ENCODE measurements around the gene ZNHIT6. TPM values are rescaled to one million over a fixed set of nuclear protein-coding genes. Genes with fewer than 3 reads are reported as not detected.
"Not testable (repeated sequence)": the region's sequence is repeated elsewhere in the genome, so short reads cannot be mapped to it uniquely, and the experiment has no call there.

Gene ZNHIT6
- total RNA-seq, 1 experiment from 2014 or later: 14.3 TPM

- H3K27ac Mint-ChIP-seq: no peak overlapping the region
- no peaks in the 10 kb centered on the region for H3K27me3 Mint-ChIP-seq (ENCODE audit: low read depth)
- ChIA-PET POLR2A (no interaction called here), CTCF (no interaction called here)
- no peak for DNase-seq (ENCODE audit: low spot score)
- peaks cover 13% of the 10 kb centered on the region for H3K4me1 Mint-ChIP-seq
- H3K36me3 Mint-ChIP-seq: peaks cover 37% of the 10 kb centered on the region
- TF ChIP-seq ZMAT4 (CRISPR knock-in tag; IDR thresholded peaks at IDR 0.05): no peak
- no peak for TF ChIP-seq IRF2 (CRISPR knock-in tag; IDR thresholded peaks at IDR 0.05; ENCODE audit: borderline replicate concordance, low read depth)
- no peak for TF ChIP-seq NR2C2 (CRISPR knock-in tag; IDR thresholded peaks at IDR 0.05)
- TF ChIP-seq FOXK1 (CRISPR knock-in tag; IDR thresholded peaks at IDR 0.05): no peak
- no peak for TF ChIP-seq TP53 (CRISPR knock-in tag; IDR thresholded peaks at IDR 0.05)
- TF ChIP-seq SP1 (CRISPR knock-in tag; conservative IDR thresholded peaks at IDR 0.05): no peak
- no peak for TF ChIP-seq ERG (CRISPR knock-in tag; IDR thresholded peaks at IDR 0.05)
- no peak for TF ChIP-seq ZNF532 (CRISPR knock-in tag; IDR thresholded peaks at IDR 0.05; ENCODE audit: borderline replicate concordance)
- TF ChIP-seq ATF1 (CRISPR knock-in tag; IDR thresholded peaks at IDR 0.05): no peak
- TF ChIP-seq USF2 (CRISPR knock-in tag; IDR thresholded peaks at IDR 0.05): no peak
- ATAC-seq: no peak
- no peak overlapping the region for H3K4me3 Mint-ChIP-seq
- H3K9me3 Mint-ChIP-seq: peaks cover 18% of the 10 kb centered on the region
Observed at GRCh38 chr1:85649591-85649990, 58.6 kb downstream of the ZNHIT6 start.

GRCh38 chr1:85641598-85642556, 66.4 kb downstream of the ZNHIT6 start:
- Mint-ChIP-seq H3K4me3 (peak overlapping the region; percentile 60), H3K27ac (peak overlapping the region; percentile 85), H3K36me3 (peaks cover 40% of the 10 kb centered on the region), H3K9me3 (peaks cover 51% of the 10 kb centered on the region)
- peak; percentile 46 for DNase-seq (ENCODE audit: low spot score)
- not testable (repeated sequence) for ATAC-seq; H3K27me3 Mint-ChIP-seq (ENCODE audit: low read depth); H3K4me1 Mint-ChIP-seq
- POLR2A ChIA-PET: interaction anchor here (1.0 kb wide), 1 partner anchor 58 kb away, joined by 6 read pairs; no protein-coding TSS in a partner anchor
- CTCF ChIA-PET: interaction anchor here (0.6 to 1.6 kb wide), 6 partner anchors 15 to 178 kb away, joined by 3 to 4 read pairs (median 3); partner anchors contain the start of gene ZNHIT6

GRCh38 chr1:85639920-85640319, 68.3 kb downstream of the ZNHIT6 start:
- ATAC-seq; H3K4me3 Mint-ChIP-seq; H3K27me3 Mint-ChIP-seq (ENCODE audit: low read depth); H3K27ac Mint-ChIP-seq; CTCF ChIA-PET; POLR2A ChIA-PET; H3K4me1 Mint-ChIP-seq; DNase-seq (ENCODE audit: low spot score): not testable (repeated sequence)
- Mint-ChIP-seq H3K9me3 (peaks cover 57% of the 10 kb centered on the region), H3K36me3 (peaks cover 47% of the 10 kb centered on the region)

GRCh38 chr1:85638412-85638811, 69.8 kb downstream of the ZNHIT6 start:
- DNase-seq (ENCODE audit: low spot score) (no peak), ATAC-seq (no peak)
- H3K9me3 Mint-ChIP-seq: peaks cover 51% of the 10 kb centered on the region
- H3K27me3 Mint-ChIP-seq (ENCODE audit: low read depth): no peaks in the 10 kb centered on the region
- no peak overlapping the region for H3K27ac Mint-ChIP-seq
- H3K4me1 Mint-ChIP-seq: peaks cover 9% of the 10 kb centered on the region
- H3K4me3 Mint-ChIP-seq: no peak overlapping the region
- POLR2A ChIA-PET: no interaction called here
- H3K36me3 Mint-ChIP-seq: peaks cover 43% of the 10 kb centered on the region
- CTCF ChIA-PET: no interaction called here
- TF ChIP-seq E2F4 (CRISPR knock-in tag; IDR thresholded peaks at IDR 0.05; ENCODE audit: borderline replicate concordance, low read depth): no peak
- TF ChIP-seq SMAD3 (CRISPR knock-in tag; IDR thresholded peaks at IDR 0.05; ENCODE audit: borderline replicate concordance): no peak
- no peak for TF ChIP-seq ZNF219 (CRISPR knock-in tag; IDR thresholded peaks at IDR 0.05; ENCODE audit: borderline replicate concordance)
- TF ChIP-seq IRF2 (CRISPR knock-in tag; IDR thresholded peaks at IDR 0.05; ENCODE audit: borderline replicate concordance, low read depth): no peak
- TF ChIP-seq FOXP1 (CRISPR knock-in tag; IDR thresholded peaks at IDR 0.05; ENCODE audit: borderline replicate concordance): no peak
- TF ChIP-seq SP1 (CRISPR knock-in tag; conservative IDR thresholded peaks at IDR 0.05): no peak
- no peak for TF ChIP-seq ATF6 (CRISPR knock-in tag; IDR thresholded peaks at IDR 0.05)
- TF ChIP-seq ZNF671 (CRISPR knock-in tag; IDR thresholded peaks at IDR 0.05): no peak
- no peak for TF ChIP-seq NFE2L1 (CRISPR knock-in tag; IDR thresholded peaks at IDR 0.05)

Data from WTC11 (cell line).